Liver (tissue), 9 donors: ENCODE measurements around the gene AMN1. TPM values are rescaled to one million over a fixed set of nuclear protein-coding genes. Genes with fewer than 3 reads are reported as not detected.

ENCODE experiments used
- DNase-seq: peaks from one replicate; pipeline ENCODE4 v3.0.0-alpha.2; 2017; ENCODE audit warnings: low spot score
- H3K27ac ChIP-seq, 2 donors: one replicate each; pipeline ENCODE4 v1.7.0; 2013; ENCODE audit warnings: inconsistent platforms in 2 of 2, low read length in 2 of 2, control low read depth in 1 of 2, low read depth in 1 of 2, mild to moderate bottlenecking in 1 of 2
- H3K27me3 ChIP-seq, 4 donors: one replicate each; pipeline versions ENCODE4 v1.6.1 to v1.7.0; 2013; ENCODE audit warnings: low read length in 3 of 4, inconsistent platforms in 1 of 4, mild to moderate bottlenecking in 1 of 4, moderate library complexity in 1 of 4; ENCODE audit not compliant: control insufficient read depth in 4 of 4, insufficient read depth in 4 of 4
- H3K36me3 ChIP-seq, 4 donors: one replicate each; pipeline versions ENCODE4 v1.6.1 to v1.7.0; 2013; ENCODE audit warnings: low read length in 3 of 4, mild to moderate bottlenecking in 3 of 4, low read depth in 1 of 4, moderate library complexity in 1 of 4; ENCODE audit not compliant: control insufficient read depth in 4 of 4, insufficient read depth in 3 of 4
- H3K4me1 ChIP-seq, 4 donors: one replicate each; pipeline versions ENCODE4 v1.6.1 to v1.7.0; 2013; ENCODE audit warnings: low read length in 3 of 4, mild to moderate bottlenecking in 3 of 4, moderate library complexity in 1 of 4; ENCODE audit not compliant: control insufficient read depth in 4 of 4, insufficient read depth in 4 of 4
- H3K4me3 ChIP-seq, 3 donors: one replicate each; pipeline versions ENCODE4 v1.6.1 to v1.7.0; 2013; ENCODE audit warnings: low read length in 3 of 3, control low read depth in 1 of 3, low read depth in 1 of 3, mild to moderate bottlenecking in 1 of 3
- H3K9ac ChIP-seq, 2 donors: one replicate each; pipeline ENCODE4 v1.7.0; 2013; ENCODE audit warnings: low read length in 2 of 2, mild to moderate bottlenecking in 2 of 2, moderate library complexity in 2 of 2, control low read depth in 1 of 2, low read depth in 1 of 2
- H3K9me3 ChIP-seq, 4 donors: one replicate each; pipeline versions ENCODE4 v1.6.1 to v1.7.0; 2013; ENCODE audit warnings: low read length in 3 of 4; ENCODE audit not compliant: control insufficient read depth in 4 of 4
- CTCF ChIP-seq: fragments of 150-350 bp; IDR thresholded peaks from 2 replicates; pipeline ENCODE4 v1.5.1; 2017; ENCODE audit warnings: improper control_type of control experiment, low read depth, low read length; ENCODE audit not compliant: missing input control
- EGR1 ChIP-seq, 2 donors: IDR thresholded peaks; 2 replicates each; pipeline ENCODE4 v1.6.1; 2016 to 2018; ENCODE audit warnings: antibody characterized with exemption in 2 of 2, low read depth in 2 of 2
- FOXA2 ChIP-seq: IDR thresholded peaks from 2 replicates; pipeline ENCODE4 v1.6.1; 2016; ENCODE audit warnings: antibody characterized with exemption
- HNF4G ChIP-seq: IDR thresholded peaks from 2 replicates; pipeline ENCODE4 v1.6.1; 2016; ENCODE audit warnings: antibody characterized with exemption
- JUND ChIP-seq, 2 donors: IDR thresholded peaks; 2 replicates each; pipeline ENCODE4 v1.6.1; 2016; ENCODE audit warnings: antibody characterized with exemption in 2 of 2
- MAX ChIP-seq: IDR thresholded peaks from 2 replicates; pipeline ENCODE4 v1.6.1; 2016; ENCODE audit warnings: antibody characterized with exemption
- NR2F2 ChIP-seq: IDR thresholded peaks from 2 replicates; pipeline ENCODE4 v1.6.1; 2016; ENCODE audit warnings: antibody characterized with exemption
- RAD21 ChIP-seq, 2 donors: IDR thresholded peaks; 2 replicates each; pipeline ENCODE4 v1.6.1; 2016; ENCODE audit warnings: antibody characterized with exemption in 2 of 2, mild to moderate bottlenecking in 2 of 2
- REST ChIP-seq: IDR thresholded peaks from 2 replicates; pipeline ENCODE4 v1.6.1; 2016; ENCODE audit warnings: antibody characterized with exemption, mild to moderate bottlenecking
- RXRA ChIP-seq, 2 donors: IDR thresholded peaks; 2 replicates each; pipeline ENCODE4 v1.6.1; 2017 to 2018; ENCODE audit warnings: antibody characterized with exemption in 2 of 2, mild to moderate bottlenecking in 1 of 2
- SP1 ChIP-seq: IDR thresholded peaks from 2 replicates; pipeline ENCODE4 v1.6.1; 2018; ENCODE audit warnings: antibody characterized with exemption, mild to moderate bottlenecking
- TAF1 ChIP-seq: conservative IDR thresholded peaks from 2 replicates; pipeline ENCODE4 v1.6.1; 2016; ENCODE audit warnings: antibody characterized with exemption, mild to moderate bottlenecking
- YY1 ChIP-seq: IDR thresholded peaks from 2 replicates; pipeline ENCODE4 v1.6.1; 2016; ENCODE audit warnings: antibody characterized with exemption, mild to moderate bottlenecking
- ZBTB33 ChIP-seq: IDR thresholded peaks from 2 replicates; pipeline ENCODE4 v1.6.1; 2016; ENCODE audit warnings: antibody characterized with exemption
- WGBS: extraction: QIAGEN DNeasy Blood & Tissue Kit; methylation state at CpG from one replicate; pipeline ENCODE4 v1.1.7; 2013; 5-methylcytosine and 5-hydroxymethylcytosine counted together
- polyA plus RNA-seq, 2 donors: library from polyadenylated mRNA; stranded (reverse) in 1 of 2; unstranded in 1 of 2; fragments of 200-250 nt in 1 of 2; fragments of >200 nt in 1 of 2; fragmentation: Nextera tagmentation in 1 of 2; extraction: Ambion mirVana in 1 of 2; gene quantifications; one replicate each; pipeline versions ENCODE4 v1.2.1 to v1.2.3, GENCODE V29; 2013 to 2015
- total RNA-seq, 2 donors: library from RNA; depleted of rRNA; stranded (reverse); fragments of >200 nt; gene quantifications; one replicate each; pipeline ENCODE4 v1.2.3, GENCODE V29; 2014
- donor health status: healthy.
- donor health status: healthy.
- donor health status: healthy.
- donor health status: healthy.
- donor health status: healthy.

AMN1 gene
- total and polyA plus RNA-seq, 4 donors = 1.9 to 5.2 (median 3.7) TPM

- Histone ChIP-seq H3K27me3 (no peaks in the 10 kb centered on the region), H3K4me1 (no peaks in the 10 kb centered on the region), H3K9me3 (no peaks in the 10 kb centered on the region), H3K9ac (no peak overlapping the region), H3K27ac (no peak overlapping the region), H3K36me3 (no peaks in the 10 kb centered on the region), H3K4me3 (no peak overlapping the region)
- no peak for TF ChIP-seq NR2F2
- TF ChIP-seq FOXA2 = no peak
- no peak for DNase-seq
- 80% methylated on average over 5 of the region's 5 CpGs for WGBS
Observed at GRCh38 chr12:31627456-31628054, 101.3 kb downstream of the AMN1 start.

- Histone ChIP-seq H3K9ac (no peak overlapping the region), H3K27ac (no peak overlapping the region), H3K4me3 (no peak overlapping the region), H3K36me3 (no peaks in the 10 kb centered on the region), H3K4me1 (no peaks in the 10 kb centered on the region), H3K27me3 (no peaks in the 10 kb centered on the region), H3K9me3 (no peaks in the 10 kb centered on the region)
- no peak for DNase-seq
- 78% methylated on average over 7 of the region's 7 CpGs for WGBS
- no peak for TF ChIP-seq RAD21 (IDR thresholded peaks at IDR 0.05)
- no peak for TF ChIP-seq EGR1 (IDR thresholded peaks at IDR 0.05; ENCODE audit: low read depth in 2 of 2)
- no peak for TF ChIP-seq ZBTB33
- TF ChIP-seq JUND (IDR thresholded peaks at IDR 0.05) = no peak
- no peak for TF ChIP-seq NR2F2
- TF ChIP-seq FOXA2 = no peak
- TF ChIP-seq YY1 = no peak
- no peak for TF ChIP-seq RXRA (IDR thresholded peaks at IDR 0.05)
- TF ChIP-seq TAF1 = no peak
- no peak for TF ChIP-seq REST
- no peak for TF ChIP-seq HNF4G
- TF ChIP-seq CTCF = no peak
- TF ChIP-seq SP1 = no peak
- no peak for TF ChIP-seq MAX
Observed at GRCh38 chr12:31626270-31626995, 102.4 kb downstream of the AMN1 start.
